GM12878 (cell line): Measurements from ENCODE around the gene MAST4. TPM values are rescaled to one million over a fixed set of nuclear protein-coding genes. Genes with fewer than 3 reads are reported as not detected.

ENCODE experiments used
- ATAC-seq: fragments of 200-7000 bp; cut with Tn5 transposase; 3 replicates; pipeline ENCODE4 v1.9.1; 2020; ENCODE audit warnings: mild to moderate bottlenecking, moderate library complexity
- BruUV-seq: library from RNA; stranded (reverse); fragments of 400-500 nt; replicated peaks from 2 replicates; lab custom pipeline; 2021; lab: Mats Ljungman, UMichigan
- CTCF ChIA-PET: fragments of 300-600 bp; sonication (Branson Sonifier 250); formaldehyde crosslinking; extraction: SDS; loops from one replicate; lab custom pipeline; 2021; ENCODE audit warnings: inconsistent platforms; lab: Yijun Ruan, JAX
- POLR2A ChIA-PET: fragments of 350-600 bp; formaldehyde crosslinking; extraction: SDS; loops from one replicate; lab custom pipeline; 2021; ENCODE audit warnings: inconsistent platforms; lab: Charles Lee
- RAD21 ChIA-PET: fragments of 300-600 bp; sonication (Branson Sonifier 250); formaldehyde crosslinking; loops from one replicate; lab custom pipeline; 2023; ENCODE audit warnings: antibody characterized with exemption; ENCODE audit not compliant: unreplicated experiment; lab: Charles Lee
- SMC1A ChIA-PET: fragments of 300-600 bp; sonication (Branson Sonifier 250); formaldehyde crosslinking; loops from one replicate; lab custom pipeline; 2023; ENCODE audit not compliant: unreplicated experiment, uncharacterized antibody; lab: Charles Lee
- DNase-seq: peaks from one replicate; pipeline ENCODE4 v3.0.0-alpha.2; 2011; ENCODE audit warnings: low read depth, low spot score
- FAIRE-seq: peaks from 3 replicates; lab custom pipeline; 2011; peaks lifted over from hg19 to GRCh38; lab: Jason Lieb, UNC
- H2AFZ ChIP-seq: 2 replicates; pipeline ENCODE4 v1.6.0; 2011; ENCODE audit warnings: low read depth, low read length, control low read depth; ENCODE audit not compliant: control insufficient read depth
- H3K27ac ChIP-seq: 2 replicates; pipeline ENCODE4 v1.5.1; 2011; ENCODE audit warnings: control low read depth; ENCODE audit not compliant: control insufficient read depth, insufficient read depth
- H3K27me3 ChIP-seq, 2 experiments: replicated peaks in 1 of 2; 2 replicates each; pipeline versions ENCODE4 v1.6.0 to v1.6.1; 2011; ENCODE audit warnings: low read length in 1 of 2; ENCODE audit not compliant: control insufficient read depth in 2 of 2, insufficient read depth in 2 of 2
- H3K36me3 ChIP-seq, 2 experiments: 2 replicates each; pipeline ENCODE4 v1.5.1; 2011; ENCODE audit warnings: low read length in 1 of 2; ENCODE audit not compliant: control insufficient read depth in 2 of 2, insufficient read depth in 2 of 2
- H3K4me1 ChIP-seq: 2 replicates; pipeline ENCODE4 v1.6.1; 2011; ENCODE audit warnings: mild to moderate bottlenecking, low read length, moderate library complexity, mixed read lengths; ENCODE audit not compliant: control insufficient read depth, insufficient read depth
- H3K4me2 ChIP-seq: 2 replicates; pipeline ENCODE4 v1.6.0; 2011; ENCODE audit warnings: control low read depth; ENCODE audit not compliant: control insufficient read depth, insufficient read depth
- H3K4me3 ChIP-seq: fragments of 200-600 bp; sonication (generic); 2 replicates; pipeline ENCODE4 v1.5.1; 2016
- H3K79me2 ChIP-seq: 2 replicates; pipeline ENCODE4 v1.6.0; 2011; ENCODE audit warnings: low read length; ENCODE audit not compliant: control insufficient read depth, insufficient read depth
- H3K9ac ChIP-seq: 2 replicates; pipeline ENCODE4 v1.8.0; 2011; ENCODE audit warnings: low read length, control low read depth, mixed read lengths; ENCODE audit not compliant: control insufficient read depth, insufficient read depth
- H3K9me3 ChIP-seq: replicated peaks from 3 replicates; pipeline ENCODE4 v1.5.1; 2011; ENCODE audit warnings: mild to moderate bottlenecking, low read length; ENCODE audit not compliant: control insufficient read depth, insufficient read depth
- H4K20me1 ChIP-seq: 2 replicates; pipeline ENCODE4 v1.6.0; 2011; ENCODE audit not compliant: control insufficient read depth, insufficient read depth
- CREM ChIP-seq: IDR thresholded peaks from 2 replicates; pipeline ENCODE4 v1.6.1; 2014; ENCODE audit warnings: antibody characterized with exemption, low read depth
- FOXK2 ChIP-seq: fragments of 450-650 bp; IDR thresholded peaks from 2 replicates; pipeline ENCODE4 v1.6.1; 2017; ENCODE audit warnings: mild to moderate bottlenecking, moderate library complexity
- GATAD2B ChIP-seq: fragments of 450-650 bp; conservative IDR thresholded peaks from 2 replicates; pipeline ENCODE4 v1.6.1; 2017; ENCODE audit warnings: low read depth, mild to moderate bottlenecking, moderate library complexity
- HSF1 ChIP-seq: fragments of 150-350 bp; IDR thresholded peaks from 2 replicates; pipeline ENCODE4 v1.6.1; 2014; ENCODE audit warnings: mild to moderate bottlenecking, low read depth, low read length
- JUNB ChIP-seq: IDR thresholded peaks from 2 replicates; pipeline ENCODE4 v1.6.1; 2016; ENCODE audit warnings: antibody characterized with exemption, mild to moderate bottlenecking
- MXI1 ChIP-seq: fragments of 150-350 bp; IDR thresholded peaks from 2 replicates; pipeline ENCODE4 v1.6.1; 2011; ENCODE audit warnings: low read depth, mild to moderate bottlenecking, inconsistent platforms, low read length, improper control_type of control experiment
- SREBF1 ChIP-seq: IDR thresholded peaks from 2 replicates; pipeline ENCODE4 v1.6.1; 2012; ENCODE audit warnings: mild to moderate bottlenecking, low read length
- SRF ChIP-seq, 2 experiments: IDR thresholded peaks; 2 replicates each; pipeline ENCODE4 v1.6.1; 2011; ENCODE audit warnings: low read depth in 2 of 2, low read length in 2 of 2, mild to moderate bottlenecking in 1 of 2, moderate library complexity in 1 of 2
- SUPT20H ChIP-seq: IDR thresholded peaks from 2 replicates; pipeline ENCODE4 v1.6.1; 2011; ENCODE audit warnings: low read depth, mild to moderate bottlenecking, low read length, moderate library complexity, borderline replicate concordance; ENCODE audit not compliant: control insufficient read depth
- USF1 ChIP-seq: IDR thresholded peaks from 2 replicates; pipeline ENCODE4 v1.6.1; 2011; ENCODE audit warnings: borderline replicate concordance, low read depth, mild to moderate bottlenecking, moderate library complexity, mixed read lengths, low read length; ENCODE audit not compliant: insufficient read depth; ENCODE audit errors: extremely low read length
- WRNIP1 ChIP-seq: IDR thresholded peaks from 2 replicates; pipeline ENCODE4 v1.6.1; 2011; ENCODE audit warnings: low read depth, low read length, improper control_type of control experiment, borderline replicate concordance
- YBX1 ChIP-seq: fragments of 450-650 bp; IDR thresholded peaks from 2 replicates; pipeline ENCODE4 v1.6.1; 2016; ENCODE audit warnings: antibody characterized with exemption
- ZBTB33 ChIP-seq: fragments of 450-650 bp; IDR thresholded peaks from 2 replicates; pipeline ENCODE4 v1.6.1; 2017; ENCODE audit warnings: mild to moderate bottlenecking
- WGBS: methylation state at CpG from one replicate; pipeline ENCODE4 v1.1.6; 2016; ENCODE audit warnings: low lambda C conversion rate; ENCODE audit not compliant: insufficient replicate concordance, insufficient coverage; ENCODE audit errors: missing lambda C conversion rate; 5-methylcytosine and 5-hydroxymethylcytosine counted together
- in situ Hi-C: fragments of 300-500 bp; cut with MboI; formaldehyde crosslinking; loops from 9 replicates; pipeline ENCODE4 v1.14.3; 2018; ENCODE audit warnings: mixed read lengths
- intact Hi-C: fragments of 100-400 bp; cut with micrococcal nuclease; formaldehyde crosslinking; loops from one replicate; pipeline ENCODE4 v1.14.2; 2022; ENCODE audit not compliant: unreplicated experiment
- polyA plus RNA-seq, 11 experiments: library from polyadenylated mRNA; depleted of rRNA in 4 of 11; unstranded in 6 of 11; stranded (reverse) in 5 of 11; fragments of >200 nt; fragmentation: Nextera tagmentation in 4 of 11; fragmentation: Illumina TruSeq in 1 of 11; extraction: Ambion mirVana in 4 of 11; extraction: Trizol in 1 of 11; gene quantifications; 1 replicate in 1 of 11; 2 replicates in 10 of 11; pipeline versions ENCODE4 v1.2.1 to v1.2.3, GENCODE V29; 2011 to 2016; ENCODE audit warnings: inconsistent platforms in 2 of 11, missing spikeins in 2 of 11, low read depth in 1 of 11
- total RNA-seq, 4 experiments: library from RNA; depleted of rRNA in 3 of 4; stranded (reverse); fragments of >200 nt in 3 of 4; fragmentation: Illumina TruSeq in 1 of 4; extraction: Trizol in 1 of 4; gene quantifications; 2 replicates each; pipeline versions ENCODE4 v1.2.1 to v1.2.3, GENCODE V29; 2013 to 2021
- TF ChIP-seq, protein P1 (sequence below): fragments of 450-650 bp; IDR thresholded peaks from 2 replicates; pipeline ENCODE4 v1.6.1; 2017; ENCODE audit warnings: mild to moderate bottlenecking, moderate library complexity

The MAST4 gene
- total and polyA plus RNA-seq, 10 of the 15 experiments (the other 5 are each of a cell fraction or from before 2014, with no cell fraction given): 0.02 to 1.6 (median 0.29) TPM; not detected in 1

DNA sequence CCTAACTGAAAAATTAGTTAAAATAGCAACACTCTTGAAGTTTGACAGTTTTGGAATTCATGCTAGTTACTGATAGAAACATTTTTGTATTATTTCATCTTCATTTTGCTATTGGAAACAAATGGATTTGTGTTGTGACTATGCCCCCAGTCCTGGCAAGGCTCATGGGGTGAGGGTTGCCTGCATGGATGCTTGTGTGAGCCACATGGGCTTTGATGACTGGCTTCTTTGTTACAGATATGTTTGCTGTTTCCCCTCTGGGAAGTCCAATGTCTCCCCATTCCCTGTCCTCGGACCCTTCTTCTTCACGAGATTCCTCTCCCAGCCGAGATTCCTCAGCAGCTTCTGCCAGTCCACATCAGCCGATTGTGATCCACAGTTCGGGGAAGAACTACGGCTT lies 556.2 kb downstream of the MAST4 start:
- ATAC-seq (no peak), DNase-seq (no peak), FAIRE-seq (no peak)
- ChIA-PET SMC1A (no interaction called here), POLR2A (no interaction called here), RAD21 (no interaction called here), CTCF (interaction anchor here (1.3 kb wide), 1 partner anchor 56 kb away, joined by 4 read pairs; no protein-coding TSS in a partner anchor)
- Histone ChIP-seq H3K9ac (no peak overlapping the region), H3K4me2 (no peak overlapping the region), H4K20me1 (no peaks in the 10 kb centered on the region; the same call in 1 of the 2 replicates), H3K4me3 (no peak overlapping the region), H3K4me1 (peaks cover 4% of the 10 kb centered on the region; the same call in 1 of the 2 replicates), H3K79me2 (no peaks in the 10 kb centered on the region), H3K27ac (no peak overlapping the region), H3K27me3 (peaks cover 0 to 3% of the 10 kb centered on the region in 2 experiments; a peak in 3 of 4 replicates), H3K36me3 (no peaks in the 10 kb centered on the region), H2AFZ (no peak overlapping the region), H3K9me3 (no peaks in the 10 kb centered on the region)
- intact Hi-C loops: loop anchor here (10.0 kb wide), 2 partner anchors 168 to 1102 kb away; no protein-coding TSS in a partner anchor
- no TSS peak for BruUV-seq
- TF ChIP-seq FOXK2: no peak
- no peak for TF ChIP-seq ZBTB33
- TF ChIP-seq CREM: no peak
- no peak for TF ChIP-seq WRNIP1
- TF ChIP-seq, protein P1, sequence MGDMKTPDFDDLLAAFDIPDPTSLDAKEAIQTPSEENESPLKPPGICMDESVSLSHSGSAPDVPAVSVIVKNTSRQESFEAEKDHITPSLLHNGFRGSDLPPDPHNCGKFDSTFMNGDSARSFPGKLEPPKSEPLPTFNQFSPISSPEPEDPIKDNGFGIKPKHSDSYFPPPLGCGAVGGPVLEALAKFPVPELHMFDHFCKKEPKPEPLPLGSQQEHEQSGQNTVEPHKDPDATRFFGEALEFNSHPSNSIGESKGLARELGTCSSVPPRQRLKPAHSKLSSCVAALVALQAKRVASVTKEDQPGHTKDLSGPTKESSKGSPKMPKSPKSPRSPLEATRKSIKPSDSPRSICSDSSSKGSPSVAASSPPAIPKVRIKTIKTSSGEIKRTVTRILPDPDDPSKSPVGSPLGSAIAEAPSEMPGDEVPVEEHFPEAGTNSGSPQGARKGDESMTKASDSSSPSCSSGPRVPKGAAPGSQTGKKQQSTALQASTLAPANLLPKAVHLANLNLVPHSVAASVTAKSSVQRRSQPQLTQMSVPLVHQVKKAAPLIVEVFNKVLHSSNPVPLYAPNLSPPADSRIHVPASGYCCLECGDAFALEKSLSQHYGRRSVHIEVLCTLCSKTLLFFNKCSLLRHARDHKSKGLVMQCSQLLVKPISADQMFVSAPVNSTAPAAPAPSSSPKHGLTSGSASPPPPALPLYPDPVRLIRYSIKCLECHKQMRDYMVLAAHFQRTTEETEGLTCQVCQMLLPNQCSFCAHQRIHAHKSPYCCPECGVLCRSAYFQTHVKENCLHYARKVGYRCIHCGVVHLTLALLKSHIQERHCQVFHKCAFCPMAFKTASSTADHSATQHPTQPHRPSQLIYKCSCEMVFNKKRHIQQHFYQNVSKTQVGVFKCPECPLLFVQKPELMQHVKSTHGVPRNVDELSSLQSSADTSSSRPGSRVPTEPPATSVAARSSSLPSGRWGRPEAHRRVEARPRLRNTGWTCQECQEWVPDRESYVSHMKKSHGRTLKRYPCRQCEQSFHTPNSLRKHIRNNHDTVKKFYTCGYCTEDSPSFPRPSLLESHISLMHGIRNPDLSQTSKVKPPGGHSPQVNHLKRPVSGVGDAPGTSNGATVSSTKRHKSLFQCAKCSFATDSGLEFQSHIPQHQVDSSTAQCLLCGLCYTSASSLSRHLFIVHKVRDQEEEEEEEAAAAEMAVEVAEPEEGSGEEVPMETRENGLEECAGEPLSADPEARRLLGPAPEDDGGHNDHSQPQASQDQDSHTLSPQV: no peak
- no peak for TF ChIP-seq HSF1
- TF ChIP-seq SRF (IDR thresholded peaks at IDR 0.05; ENCODE audit: low read depth in 2 of 2, low read length in 2 of 2): no peak
- no peak for TF ChIP-seq JUNB
- no peak for TF ChIP-seq USF1
- no peak for TF ChIP-seq MXI1
- TF ChIP-seq SREBF1: no peak
- no peak for TF ChIP-seq SUPT20H
- no peak for TF ChIP-seq YBX1
- TF ChIP-seq GATAD2B: no peak
- in situ Hi-C loops: no loop called here
- 78% methylated on average over 6 of the region's 6 CpGs for WGBS
